Measurements from ENCODE around the gene MARS1.

DNA sequence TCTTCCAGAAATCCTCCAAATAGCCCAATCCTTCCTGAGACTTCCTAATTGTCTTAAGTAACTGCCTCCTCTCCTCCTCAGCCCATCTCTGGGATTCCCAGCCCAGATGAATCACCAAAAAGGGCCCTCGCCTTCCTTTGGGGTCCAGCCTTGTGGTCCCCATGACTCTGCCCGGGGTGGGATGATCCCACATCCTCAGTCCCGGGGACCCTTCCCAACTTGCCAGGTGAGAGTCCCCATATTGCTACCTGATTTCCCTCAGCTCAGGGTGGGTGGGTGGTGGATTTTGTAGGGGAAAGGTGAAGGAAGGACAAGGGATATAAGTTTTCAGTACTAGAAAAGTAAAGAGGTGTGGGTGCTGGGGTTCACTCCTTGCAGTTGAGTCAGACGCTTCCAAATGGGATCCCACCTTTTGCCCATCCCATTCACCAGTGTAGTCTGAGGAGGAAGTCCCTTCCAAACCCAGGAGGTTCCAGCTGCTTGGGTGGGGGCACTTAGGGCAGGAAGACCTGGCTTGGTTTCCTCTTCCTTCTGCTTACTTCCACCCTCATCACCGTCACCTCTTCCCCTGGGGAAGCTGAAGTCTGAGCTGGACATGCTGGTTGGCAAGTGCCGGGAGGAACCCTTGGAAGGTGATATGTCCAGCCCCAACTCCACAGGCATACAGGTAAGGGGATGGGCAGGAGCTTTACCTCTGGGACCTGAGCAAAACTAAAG, 22.7 kb upstream of the MARS1 start:
- TF ChIP-seq, protein P1, sequence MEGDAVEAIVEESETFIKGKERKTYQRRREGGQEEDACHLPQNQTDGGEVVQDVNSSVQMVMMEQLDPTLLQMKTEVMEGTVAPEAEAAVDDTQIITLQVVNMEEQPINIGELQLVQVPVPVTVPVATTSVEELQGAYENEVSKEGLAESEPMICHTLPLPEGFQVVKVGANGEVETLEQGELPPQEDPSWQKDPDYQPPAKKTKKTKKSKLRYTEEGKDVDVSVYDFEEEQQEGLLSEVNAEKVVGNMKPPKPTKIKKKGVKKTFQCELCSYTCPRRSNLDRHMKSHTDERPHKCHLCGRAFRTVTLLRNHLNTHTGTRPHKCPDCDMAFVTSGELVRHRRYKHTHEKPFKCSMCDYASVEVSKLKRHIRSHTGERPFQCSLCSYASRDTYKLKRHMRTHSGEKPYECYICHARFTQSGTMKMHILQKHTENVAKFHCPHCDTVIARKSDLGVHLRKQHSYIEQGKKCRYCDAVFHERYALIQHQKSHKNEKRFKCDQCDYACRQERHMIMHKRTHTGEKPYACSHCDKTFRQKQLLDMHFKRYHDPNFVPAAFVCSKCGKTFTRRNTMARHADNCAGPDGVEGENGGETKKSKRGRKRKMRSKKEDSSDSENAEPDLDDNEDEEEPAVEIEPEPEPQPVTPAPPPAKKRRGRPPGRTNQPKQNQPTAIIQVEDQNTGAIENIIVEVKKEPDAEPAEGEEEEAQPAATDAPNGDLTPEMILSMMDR (IDR thresholded peaks at IDR 0.05): no peak
- TF ChIP-seq POLR2A (IDR thresholded peaks at IDR 0.05): no peak
